ENCODE measurements around the gene OXER1.
"Not testable (repeated sequence)": the region's sequence is repeated elsewhere in the genome, so short reads cannot be mapped to it uniquely, and the experiment has no call there.

OXER1 gene

GRCh38 chr2:42754021-42754775, 9.7 kb downstream of the OXER1 start:
- in situ Hi-C loops (cut with MboI; ENCODE audit: low sequenced_read_pairs) = no loop called here

- in situ Hi-C loops (cut with MboI; ENCODE audit: low sequenced_read_pairs) = no loop called here
Measured at GRCh38 chr2:42752816-42753813, 10.8 kb downstream of the OXER1 start.

GRCh38 chr2:42752314-42752713, 11.6 kb downstream of the OXER1 start:
- in situ Hi-C loops (cut with MboI; ENCODE audit: low sequenced_read_pairs) = no loop called here

- in situ Hi-C loops (cut with MboI; ENCODE audit: low sequenced_read_pairs) = no loop called here
Measured at GRCh38 chr2:42748840-42749239, 15.1 kb downstream of the OXER1 start.

- in situ Hi-C loops (cut with MboI; ENCODE audit: low sequenced_read_pairs) = no loop called here
Measured at GRCh38 chr2:42747422-42747821, 16.5 kb downstream of the OXER1 start.

GRCh38 chr2:42744545-42745082, 19.3 kb downstream of the OXER1 start:
- in situ Hi-C loops (cut with MboI; ENCODE audit: low sequenced_read_pairs) = no loop called here

- in situ Hi-C loops (cut with MboI; ENCODE audit: low sequenced_read_pairs) = no loop called here
Measured at GRCh38 chr2:42743659-42743990, 20.3 kb downstream of the OXER1 start.

GRCh38 chr2:42742740-42743658, 20.9 kb downstream of the OXER1 start:
- in situ Hi-C loops (cut with MboI; ENCODE audit: low sequenced_read_pairs) = no loop called here

GRCh38 chr2:42741140-42741539, 22.8 kb downstream of the OXER1 start:
- in situ Hi-C loops (cut with MboI; ENCODE audit: low sequenced_read_pairs) = no loop called here

- in situ Hi-C loops (cut with MboI; ENCODE audit: low sequenced_read_pairs) = no loop called here
Measured at GRCh38 chr2:42736598-42737322, 27.2 kb downstream of the OXER1 start.

- in situ Hi-C loops (cut with MboI; ENCODE audit: low sequenced_read_pairs) = no loop called here
Measured at GRCh38 chr2:42733852-42734251, 30.1 kb downstream of the OXER1 start.

GRCh38 chr2:42731316-42731715, 32.6 kb downstream of the OXER1 start:
- in situ Hi-C loops (cut with MboI; ENCODE audit: low sequenced_read_pairs) = not testable (repeated sequence)

- in situ Hi-C loops (cut with MboI; ENCODE audit: low sequenced_read_pairs) = no loop called here
Measured at GRCh38 chr2:42726680-42727079, 37.3 kb downstream of the OXER1 start.

GRCh38 chr2:42725657-42726056, 38.3 kb downstream of the OXER1 start:
- in situ Hi-C loops (cut with MboI; ENCODE audit: low sequenced_read_pairs) = no loop called here

- in situ Hi-C loops (cut with MboI; ENCODE audit: low sequenced_read_pairs) = no loop called here
Measured at GRCh38 chr2:42724886-42725285, 39.0 kb downstream of the OXER1 start.

- in situ Hi-C loops (cut with MboI; ENCODE audit: low sequenced_read_pairs) = no loop called here
Measured at GRCh38 chr2:42723465-42723864, 40.5 kb downstream of the OXER1 start.

GRCh38 chr2:42722320-42723190, 41.4 kb downstream of the OXER1 start:
- in situ Hi-C loops (cut with MboI; ENCODE audit: low sequenced_read_pairs) = no loop called here

GRCh38 chr2:42721898-42722297, 42.0 kb downstream of the OXER1 start:
- in situ Hi-C loops (cut with MboI; ENCODE audit: low sequenced_read_pairs) = no loop called here

- in situ Hi-C loops (cut with MboI; ENCODE audit: low sequenced_read_pairs) = no loop called here
Measured at GRCh38 chr2:42714686-42715085, 49.2 kb downstream of the OXER1 start.
